ENCODE results near the gene ZAP70. TPM values are rescaled to one million over a fixed set of nuclear protein-coding genes. Genes with fewer than 3 reads are reported as not detected.

Gene ZAP70
- total RNA-seq, 4 donors from 2014 or later, result 3.5 to 13.5 (median 5.3) TPM

DNA sequence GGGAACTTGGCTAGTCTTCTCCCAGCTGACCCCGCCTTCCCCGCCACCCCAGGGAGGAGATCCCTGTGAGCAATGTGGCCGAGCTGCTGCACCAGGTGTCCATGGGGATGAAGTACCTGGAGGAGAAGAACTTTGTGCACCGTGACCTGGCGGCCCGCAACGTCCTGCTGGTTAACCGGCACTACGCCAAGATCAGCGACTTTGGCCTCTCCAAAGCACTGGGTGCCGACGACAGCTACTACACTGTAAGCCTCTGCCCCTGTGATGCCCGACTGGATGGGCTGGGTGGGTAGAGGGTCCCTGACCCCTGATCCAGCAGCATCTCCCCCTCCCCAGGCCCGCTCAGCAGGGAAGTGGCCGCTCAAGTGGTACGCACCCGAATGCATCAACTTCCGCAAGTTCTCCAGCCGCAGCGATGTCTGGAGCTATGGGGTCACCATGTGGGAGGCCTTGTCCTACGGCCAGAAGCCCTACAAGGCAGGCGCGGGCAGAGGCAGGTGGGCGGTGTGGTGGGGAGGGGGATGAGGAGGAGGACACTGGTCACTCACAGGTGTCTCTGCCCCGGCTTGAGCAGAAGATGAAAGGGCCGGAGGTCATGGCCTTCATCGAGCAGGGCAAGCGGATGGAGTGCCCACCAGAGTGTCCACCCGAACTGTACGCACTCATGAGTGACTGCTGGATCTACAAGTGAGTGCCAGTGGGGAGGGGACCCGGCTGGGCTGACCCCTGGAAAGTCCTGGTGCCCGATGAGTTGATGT lies 24.2 kb downstream of the ZAP70 start:
- TF ChIP-seq, protein P1, sequence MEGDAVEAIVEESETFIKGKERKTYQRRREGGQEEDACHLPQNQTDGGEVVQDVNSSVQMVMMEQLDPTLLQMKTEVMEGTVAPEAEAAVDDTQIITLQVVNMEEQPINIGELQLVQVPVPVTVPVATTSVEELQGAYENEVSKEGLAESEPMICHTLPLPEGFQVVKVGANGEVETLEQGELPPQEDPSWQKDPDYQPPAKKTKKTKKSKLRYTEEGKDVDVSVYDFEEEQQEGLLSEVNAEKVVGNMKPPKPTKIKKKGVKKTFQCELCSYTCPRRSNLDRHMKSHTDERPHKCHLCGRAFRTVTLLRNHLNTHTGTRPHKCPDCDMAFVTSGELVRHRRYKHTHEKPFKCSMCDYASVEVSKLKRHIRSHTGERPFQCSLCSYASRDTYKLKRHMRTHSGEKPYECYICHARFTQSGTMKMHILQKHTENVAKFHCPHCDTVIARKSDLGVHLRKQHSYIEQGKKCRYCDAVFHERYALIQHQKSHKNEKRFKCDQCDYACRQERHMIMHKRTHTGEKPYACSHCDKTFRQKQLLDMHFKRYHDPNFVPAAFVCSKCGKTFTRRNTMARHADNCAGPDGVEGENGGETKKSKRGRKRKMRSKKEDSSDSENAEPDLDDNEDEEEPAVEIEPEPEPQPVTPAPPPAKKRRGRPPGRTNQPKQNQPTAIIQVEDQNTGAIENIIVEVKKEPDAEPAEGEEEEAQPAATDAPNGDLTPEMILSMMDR (IDR thresholded peaks at IDR 0.05), result no peak
- TF ChIP-seq POLR2A (IDR thresholded peaks at IDR 0.05) (no peak), EP300 (IDR thresholded peaks at IDR 0.05) (no peak)
- Histone ChIP-seq H3K9me3 (no peaks in the 10 kb centered on the region), H3K36me3 (no peaks in the 10 kb centered on the region), H3K27me3 (no peaks in the 10 kb centered on the region), H3K4me1 (no peaks in the 10 kb centered on the region), H3K4me3 (no peak overlapping the region), H3K27ac (no peak overlapping the region)
- DNase-seq (ENCODE audit: low spot score in 2 of 2), result no peak
- WGBS, 2 donors, result 90 to 92% methylated on average over 31 to 32 of the region's 32 CpGs

DNA sequence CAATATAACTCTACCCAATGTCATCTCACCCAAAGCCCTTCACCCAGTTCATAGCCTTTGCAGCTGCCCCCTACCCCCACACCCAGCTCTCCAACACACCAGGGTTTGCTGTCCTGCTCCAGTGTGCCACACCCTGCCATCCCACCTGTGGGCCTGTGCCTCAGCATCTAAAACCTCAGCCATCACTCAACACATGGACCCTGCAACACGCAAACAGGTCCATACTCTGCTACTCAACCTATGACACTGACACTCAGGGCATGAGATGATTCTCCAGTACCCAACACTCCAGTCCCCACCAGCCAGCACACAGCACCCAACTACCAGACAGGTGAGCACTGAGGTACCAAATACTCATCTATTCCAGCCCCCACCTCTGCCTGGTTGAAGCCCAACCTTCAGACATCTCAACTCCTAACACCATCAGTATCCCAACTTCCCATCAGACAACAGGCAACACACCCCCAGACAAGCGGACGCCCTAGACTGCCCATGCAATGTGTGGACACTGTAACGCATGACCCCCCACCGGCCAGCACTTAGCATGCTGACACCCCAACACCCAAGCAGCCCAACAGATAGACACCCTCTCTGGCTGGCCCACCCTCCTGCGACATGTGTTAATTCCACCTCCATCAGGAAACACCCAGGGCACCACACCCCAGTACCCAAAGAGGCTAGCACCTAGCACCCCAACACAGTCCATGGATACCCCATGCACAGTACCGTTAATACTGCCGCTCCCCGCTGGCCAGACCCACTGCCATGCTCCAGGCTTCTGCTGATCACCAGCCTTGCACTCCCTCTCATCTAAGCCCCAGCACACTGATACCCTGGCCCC lies 25.0 kb downstream of the ZAP70 start:
- DNase-seq (ENCODE audit: low spot score in 2 of 2), result no peak
- Histone ChIP-seq H3K4me3 (no peak overlapping the region), H3K27me3 (no peaks in the 10 kb centered on the region), H3K4me1 (no peaks in the 10 kb centered on the region), H3K27ac (no peak overlapping the region), H3K36me3 (peaks cover 0 to 4% (median 0%) of the 10 kb centered on the region in 3 donors), H3K9me3 (peaks cover 0 to 4% (median 0%) of the 10 kb centered on the region in 4 donors)
- TF ChIP-seq POLR2A (IDR thresholded peaks at IDR 0.05), result no peak
- WGBS, 2 donors, result 91 to 95% methylated on average over 9 of the region's 9 CpGs

DNA sequence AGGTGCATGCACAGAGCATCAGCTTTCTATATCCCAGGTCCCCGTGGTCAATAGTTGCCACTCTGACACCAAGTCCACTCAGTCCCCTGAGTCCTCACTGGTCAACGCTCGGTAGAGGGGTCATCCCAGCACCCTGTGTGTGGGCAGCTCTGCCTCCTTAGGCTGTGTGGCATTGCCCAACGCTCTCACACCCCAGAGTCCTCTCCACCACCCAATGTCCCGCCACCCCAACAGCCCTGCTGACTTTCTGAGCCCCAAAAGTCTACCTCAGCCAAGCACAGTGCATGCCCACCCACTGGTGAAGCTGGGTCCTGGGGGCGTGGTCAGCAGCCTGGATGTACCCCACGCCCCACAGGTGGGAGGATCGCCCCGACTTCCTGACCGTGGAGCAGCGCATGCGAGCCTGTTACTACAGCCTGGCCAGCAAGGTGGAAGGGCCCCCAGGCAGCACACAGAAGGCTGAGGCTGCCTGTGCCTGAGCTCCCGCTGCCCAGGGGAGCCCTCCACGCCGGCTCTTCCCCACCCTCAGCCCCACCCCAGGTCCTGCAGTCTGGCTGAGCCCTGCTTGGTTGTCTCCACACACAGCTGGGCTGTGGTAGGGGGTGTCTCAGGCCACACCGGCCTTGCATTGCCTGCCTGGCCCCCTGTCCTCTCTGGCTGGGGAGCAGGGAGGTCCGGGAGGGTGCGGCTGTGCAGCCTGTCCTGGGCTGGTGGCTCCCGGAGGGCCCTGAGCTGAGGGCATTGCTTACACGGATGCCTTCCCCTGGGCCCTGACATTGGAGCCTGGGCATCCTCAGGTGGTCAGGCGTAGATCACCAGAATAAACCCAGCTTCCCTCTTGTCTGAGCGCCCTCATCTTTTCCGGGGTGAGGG lies 25.9 kb downstream of the ZAP70 start:
- Histone ChIP-seq H3K4me3 (no peak overlapping the region), H3K9me3 (peaks cover 0 to 7% (median 0%) of the 10 kb centered on the region in 4 donors), H3K4me1 (no peaks in the 10 kb centered on the region), H3K27ac (no peak overlapping the region), H3K36me3 (peaks cover 0 to 13% (median 2%) of the 10 kb centered on the region in 3 donors), H3K27me3 (no peaks in the 10 kb centered on the region)
- no peak for TF ChIP-seq POLR2A (IDR thresholded peaks at IDR 0.05)
- no peak for TF ChIP-seq EP300 (IDR thresholded peaks at IDR 0.05)
- TF ChIP-seq, protein P1 (IDR thresholded peaks at IDR 0.05), result no peak
- WGBS, 2 donors, result 85 to 88% methylated on average over 17 to 20 of the region's 23 CpGs
- no peak for DNase-seq (ENCODE audit: low spot score in 2 of 2)

DNA sequence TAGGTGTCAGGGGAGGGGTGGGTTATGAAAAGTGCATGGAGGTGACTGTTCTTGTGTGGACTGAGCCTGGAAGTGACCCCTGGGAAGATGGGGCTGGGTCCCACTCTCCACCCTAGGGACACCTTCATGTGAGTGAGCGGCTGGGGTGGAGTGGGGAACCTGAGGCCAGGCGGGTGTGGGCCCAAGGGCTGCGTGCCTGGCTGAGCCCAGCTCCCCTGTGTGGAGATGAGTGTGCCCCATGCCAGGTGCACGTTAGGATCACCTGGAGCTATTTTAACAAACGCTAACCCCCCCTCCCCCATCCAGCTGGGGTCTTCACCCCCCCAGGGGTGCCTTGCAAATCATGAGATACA lies 26.5 kb downstream of the ZAP70 start:
- DNase-seq (ENCODE audit: low spot score in 2 of 2), result no peak
- 78 to 80% methylated on average over 4 to 5 of the region's 5 CpGs for WGBS, 2 donors
- Histone ChIP-seq H3K27ac (no peak overlapping the region), H3K9me3 (peaks cover 0 to 7% (median 0%) of the 10 kb centered on the region in 4 donors), H3K27me3 (no peaks in the 10 kb centered on the region), H3K36me3 (peaks cover 0 to 19% (median 3%) of the 10 kb centered on the region in 3 donors), H3K4me3 (no peak overlapping the region), H3K4me1 (no peaks in the 10 kb centered on the region)
- TF ChIP-seq POLR2A (IDR thresholded peaks at IDR 0.05) (no peak), EP300 (IDR thresholded peaks at IDR 0.05) (no peak)
- TF ChIP-seq, protein P1 (IDR thresholded peaks at IDR 0.05), result no peak

DNA sequence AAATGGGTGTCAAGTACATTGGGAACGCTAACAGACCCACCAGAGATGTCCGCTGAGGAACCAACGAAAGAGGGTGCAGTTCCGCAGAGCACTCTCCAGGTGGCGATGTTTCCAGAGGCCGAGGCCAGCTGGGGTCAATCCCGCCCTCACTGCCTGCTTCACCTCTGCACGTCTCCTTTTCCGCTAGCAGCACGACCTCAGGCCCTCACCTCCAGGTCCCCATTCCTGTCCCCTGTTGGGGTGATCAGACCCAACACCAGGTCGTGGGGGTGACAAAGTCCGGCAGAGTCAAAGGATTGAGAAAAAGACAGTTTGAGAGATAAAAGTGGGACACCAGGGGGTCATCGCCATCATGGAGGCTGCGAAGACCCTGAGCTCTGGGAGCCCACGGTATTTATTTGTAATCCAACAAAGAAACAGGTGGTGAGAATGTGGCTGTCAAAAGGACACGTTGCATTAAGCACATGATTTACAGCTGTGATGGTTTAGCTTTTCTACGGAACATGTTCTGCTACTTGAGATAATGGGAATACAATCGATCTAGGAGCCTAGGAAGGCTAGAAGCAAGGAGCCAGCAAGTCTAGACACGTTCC lies 27.3 kb downstream of the ZAP70 start:
- Histone ChIP-seq H3K4me1 (no peaks in the 10 kb centered on the region), H3K9me3 (peaks cover 0 to 7% (median 0%) of the 10 kb centered on the region in 4 donors), H3K4me3 (no peak overlapping the region), H3K27me3 (no peaks in the 10 kb centered on the region), H3K36me3 (peaks cover 0 to 20% (median 3%) of the 10 kb centered on the region in 3 donors), H3K27ac (no peak overlapping the region)
- no peak for DNase-seq (ENCODE audit: low spot score in 2 of 2)
- TF ChIP-seq POLR2A (IDR thresholded peaks at IDR 0.05), result no peak
- TF ChIP-seq, protein P1 (IDR thresholded peaks at IDR 0.05), result peak; percentile 41 to 69 (median 50)
- 27 to 40% methylated on average over 19 of the region's 19 CpGs for WGBS, 2 donors

Measured in tibial nerve (tissue), 4 donors.